UCSD-AML1 (cell line): ENCODE data around the gene WDR88.
"Not testable (repeated sequence)": the region's sequence is repeated elsewhere in the genome, so short reads cannot be mapped to it uniquely, and the experiment has no call there.

Source experiments
- DNase-seq: peaks from one replicate; lab custom pipeline; 2025; ENCODE audit not compliant: unreplicated experiment; lab: John Stamatoyannopoulos, UW

The WDR88 gene

GRCh38 chr19:33210266-33210940 lies 78.5 kb downstream of the WDR88 start:
- DNase-seq: no peak

DNA sequence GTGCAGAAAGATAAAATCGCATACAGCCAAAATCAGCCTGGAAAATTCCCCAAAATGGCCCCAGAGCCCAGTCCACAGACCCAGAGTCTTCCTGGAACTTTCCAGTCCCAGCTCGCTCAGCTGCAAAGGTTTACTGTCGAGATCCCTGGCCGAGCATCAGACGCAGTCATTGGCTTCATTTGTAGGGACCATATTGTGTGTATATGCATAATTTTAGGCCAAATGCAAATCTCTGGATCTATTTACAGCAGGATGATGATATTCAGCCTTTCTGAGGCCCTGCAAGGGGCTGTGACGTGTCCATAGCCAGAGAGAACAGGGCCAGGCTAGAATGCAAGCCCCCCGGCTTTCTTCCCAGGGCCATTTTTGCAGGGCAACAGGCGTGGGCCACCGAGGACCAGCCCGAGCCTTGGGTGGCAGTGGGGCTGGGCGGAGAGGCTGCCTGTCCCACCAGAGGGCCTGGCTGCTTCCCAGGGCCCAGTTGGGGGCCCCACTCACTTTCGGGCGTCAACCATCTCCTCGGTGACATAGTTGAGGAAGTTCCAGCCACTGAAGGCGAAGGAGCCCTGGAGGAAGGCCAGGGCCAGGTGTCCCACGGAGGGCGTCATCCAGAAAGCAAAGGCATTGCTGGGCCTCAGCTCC lies 80.0 kb downstream of the WDR88 start:
- no peak for DNase-seq

- DNase-seq: no peak
Observed at GRCh38 chr19:33212436-33213172, 80.7 kb downstream of the WDR88 start.

DNA sequence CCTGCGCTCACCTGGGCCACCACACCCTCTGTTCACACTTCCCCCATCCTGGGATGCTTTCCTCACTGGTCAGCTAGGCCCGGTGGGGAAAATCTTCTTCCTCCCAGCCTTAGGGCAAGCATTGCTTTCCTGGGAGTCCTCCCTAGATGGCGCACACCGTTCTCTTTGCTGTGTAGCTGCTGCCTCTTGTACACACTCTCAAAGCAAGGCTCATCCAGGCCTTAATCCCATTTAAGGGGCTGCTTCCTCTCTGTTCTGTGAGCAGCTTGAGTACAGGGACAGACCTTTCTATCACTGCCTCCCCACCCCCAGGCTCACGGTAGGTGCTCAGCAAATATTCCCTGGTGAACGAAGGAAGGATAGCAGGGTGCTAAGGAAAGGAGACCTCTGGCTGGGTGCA lies 82.7 kb downstream of the WDR88 start:
- DNase-seq: peak; percentile 46

- DNase-seq: no peak
Observed at GRCh38 chr19:33215438-33216197, 83.7 kb downstream of the WDR88 start.

DNA sequence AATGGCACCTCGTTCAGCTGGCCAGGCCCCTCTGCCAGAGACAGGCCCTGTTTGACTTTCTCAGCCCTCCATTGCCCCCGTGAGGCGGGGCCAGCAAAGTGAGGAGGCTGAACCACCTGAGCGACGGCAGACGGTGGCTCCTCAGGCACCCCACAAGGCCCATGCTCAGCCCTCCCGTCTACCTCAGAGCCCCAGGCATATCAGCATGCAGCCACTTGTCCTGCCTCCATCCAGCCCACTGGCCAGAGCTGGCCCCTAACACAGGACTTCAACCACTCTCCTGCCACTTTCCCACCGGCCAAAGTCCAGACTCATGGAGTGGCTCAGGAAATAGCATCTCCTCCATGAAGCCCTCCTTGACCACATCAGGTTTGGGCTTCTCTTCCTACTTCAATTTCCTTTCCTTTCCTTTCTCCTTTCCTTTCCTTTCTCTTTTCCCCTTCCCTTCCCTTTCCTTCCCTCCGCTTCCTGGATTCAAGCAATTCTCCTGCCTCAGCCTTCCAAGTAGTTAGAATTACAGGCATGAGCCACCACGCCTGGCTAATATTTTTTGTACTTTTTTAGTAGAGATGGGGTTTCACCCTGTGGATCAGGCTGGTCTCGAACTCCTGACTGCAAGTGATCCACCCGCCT lies 84.4 kb downstream of the WDR88 start:
- no peak for DNase-seq

DNA sequence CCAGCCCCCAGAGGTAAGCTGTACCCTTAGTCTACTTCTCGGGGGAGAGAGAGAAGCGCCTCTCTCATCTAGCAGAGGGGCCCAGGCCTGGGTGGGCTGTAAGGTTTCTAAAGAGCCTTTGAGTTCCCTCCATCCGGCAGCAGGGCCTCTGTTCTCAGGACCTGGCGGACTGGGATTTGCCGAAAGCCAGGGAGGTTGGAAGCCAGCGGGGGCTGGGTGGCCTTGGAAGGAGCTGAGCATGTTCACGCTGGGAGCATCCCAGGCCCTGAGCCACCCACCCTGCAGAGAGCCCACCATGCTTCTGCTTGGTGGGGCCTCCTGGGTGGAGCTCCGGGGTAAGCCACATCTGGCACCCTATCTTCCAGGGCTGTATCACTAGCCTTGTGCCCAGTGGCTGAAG lies 86.0 kb downstream of the WDR88 start:
- no peak for DNase-seq

DNA sequence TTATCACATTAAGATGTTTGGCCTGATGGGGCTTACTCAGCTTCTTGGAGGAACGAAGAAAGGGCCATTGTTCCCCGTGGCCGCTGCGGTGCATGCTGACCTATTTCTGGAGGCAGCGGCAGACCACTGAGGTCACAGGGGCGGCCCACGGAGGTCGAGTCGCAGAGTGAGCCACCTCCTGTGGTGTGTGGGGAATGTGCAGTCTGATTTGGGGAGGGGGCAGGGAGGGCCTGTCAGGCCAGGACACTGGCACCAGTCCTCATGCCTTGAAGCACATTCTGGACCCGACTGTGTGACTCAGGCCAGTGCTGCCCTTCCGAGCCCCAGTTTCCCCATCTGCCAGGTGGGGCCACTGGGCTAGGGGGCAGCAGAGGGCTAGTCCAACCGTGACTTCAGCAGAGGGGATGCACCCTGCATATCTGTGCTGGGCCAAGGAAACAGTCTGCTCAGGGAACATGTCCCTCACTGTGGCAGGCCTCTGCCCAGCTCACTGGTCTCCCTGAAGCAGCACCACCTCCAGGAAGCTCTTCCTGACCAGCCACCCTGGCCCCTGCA lies 87.4 kb downstream of the WDR88 start:
- no peak for DNase-seq

- no peak for DNase-seq
Observed at GRCh38 chr19:33220115-33220514, 88.2 kb downstream of the WDR88 start.

DNA sequence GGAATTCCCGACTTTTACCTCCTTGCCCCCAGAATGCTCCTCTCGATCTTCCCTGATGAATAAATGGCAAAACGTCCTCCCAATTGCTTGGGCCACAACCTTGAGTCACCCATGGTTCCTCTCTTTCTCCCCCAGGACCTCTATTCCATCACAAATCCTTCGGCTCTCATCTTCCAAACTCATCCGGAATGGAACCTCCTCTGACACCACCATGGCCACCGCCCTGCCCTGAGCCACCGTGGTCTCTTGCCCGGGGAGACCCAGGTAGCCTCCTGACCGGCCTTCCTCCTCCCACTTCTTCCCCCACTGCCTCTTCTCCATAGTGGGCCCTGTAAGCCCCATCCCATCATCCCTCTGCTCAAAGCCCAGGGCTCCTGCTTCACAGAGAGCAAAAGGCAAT lies 88.8 kb downstream of the WDR88 start:
- no peak for DNase-seq

DNA sequence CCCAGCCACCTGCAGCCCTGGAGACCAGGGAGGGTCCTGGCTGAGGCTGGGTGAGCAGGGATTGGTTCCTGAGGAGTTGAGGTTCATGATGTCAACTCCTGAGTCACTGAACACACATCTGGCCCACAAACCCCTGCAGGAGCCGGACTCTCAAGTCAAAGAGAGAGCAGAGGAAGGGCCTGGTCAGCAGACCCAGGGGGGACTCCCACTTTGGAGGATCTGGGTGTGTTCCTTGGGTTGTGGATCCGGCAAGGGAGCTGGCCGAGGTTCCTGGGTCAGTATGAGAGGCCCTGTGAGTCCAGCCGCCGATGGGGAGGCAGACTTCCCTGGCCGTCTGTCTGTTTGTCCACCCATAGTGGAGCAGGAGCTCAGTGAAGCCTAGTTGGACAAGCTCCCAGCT lies 89.7 kb downstream of the WDR88 start:
- no peak for DNase-seq

DNA sequence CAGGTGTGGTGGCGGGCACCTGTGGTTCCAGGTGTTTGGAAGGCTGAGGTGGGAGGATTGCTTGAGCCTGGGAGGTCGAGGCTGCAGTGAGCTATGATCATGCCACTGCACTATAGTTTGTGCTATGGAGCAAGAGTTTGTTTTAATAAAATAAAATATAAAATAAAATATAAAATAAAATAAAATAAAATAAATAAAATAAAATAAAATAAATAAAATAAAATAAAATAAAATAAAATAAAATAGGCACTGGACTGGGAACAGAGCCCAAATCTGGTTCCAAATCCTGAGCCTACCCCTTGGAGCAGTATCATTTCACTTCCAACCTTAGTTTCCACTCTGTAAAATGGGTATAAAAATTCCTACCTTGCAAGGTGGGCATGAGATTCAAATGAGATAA lies 90.3 kb downstream of the WDR88 start:
- not testable (repeated sequence) for DNase-seq

DNA sequence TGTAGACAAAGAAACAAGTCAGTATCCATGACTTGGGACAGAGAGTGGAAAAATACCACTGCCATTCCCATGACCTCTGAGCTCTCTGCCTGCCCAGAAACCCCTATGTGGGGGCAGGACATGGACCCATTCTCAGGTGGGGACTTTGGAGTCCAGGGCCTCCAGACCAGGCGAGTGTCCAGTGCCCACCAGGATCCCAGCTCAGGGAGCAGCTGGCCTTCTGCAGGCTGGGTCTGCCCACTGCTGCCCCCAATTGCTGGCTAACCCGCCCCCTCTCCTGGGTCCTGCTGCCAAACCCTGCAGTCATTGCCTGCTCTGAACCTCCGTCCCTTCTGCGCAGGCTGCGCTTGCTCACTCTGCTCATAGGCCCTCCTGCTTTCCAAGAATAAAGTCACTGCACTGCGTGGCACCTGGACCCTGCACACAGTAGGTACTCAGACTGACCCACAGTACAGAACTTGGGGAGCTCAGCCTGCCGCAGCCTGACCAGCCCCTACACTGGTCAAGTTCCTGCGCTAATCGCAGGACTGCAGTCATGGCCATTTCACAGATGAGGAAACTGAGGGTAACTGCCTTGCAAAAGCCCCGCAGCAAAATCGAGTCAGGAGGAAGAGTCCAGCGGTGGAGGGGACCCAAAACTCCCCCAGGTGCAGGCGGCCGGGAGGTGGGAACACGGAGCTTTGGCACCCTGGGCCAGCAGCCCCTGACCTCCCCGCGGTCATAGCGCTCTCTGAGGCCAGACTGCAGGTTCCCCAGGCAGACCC lies 93.0 kb downstream of the WDR88 start:
- DNase-seq: no peak
